HG02973 (cell line): Measurements from ENCODE around the gene EYA4.

Experiments used
- ATAC-seq: cut with Tn5 transposase; IDR thresholded peaks from one replicate; pipeline ENCODE4 v1.9.1; 2021; ENCODE audit warnings: moderate library complexity; ENCODE audit not compliant: unreplicated experiment

EYA4 gene

DNA sequence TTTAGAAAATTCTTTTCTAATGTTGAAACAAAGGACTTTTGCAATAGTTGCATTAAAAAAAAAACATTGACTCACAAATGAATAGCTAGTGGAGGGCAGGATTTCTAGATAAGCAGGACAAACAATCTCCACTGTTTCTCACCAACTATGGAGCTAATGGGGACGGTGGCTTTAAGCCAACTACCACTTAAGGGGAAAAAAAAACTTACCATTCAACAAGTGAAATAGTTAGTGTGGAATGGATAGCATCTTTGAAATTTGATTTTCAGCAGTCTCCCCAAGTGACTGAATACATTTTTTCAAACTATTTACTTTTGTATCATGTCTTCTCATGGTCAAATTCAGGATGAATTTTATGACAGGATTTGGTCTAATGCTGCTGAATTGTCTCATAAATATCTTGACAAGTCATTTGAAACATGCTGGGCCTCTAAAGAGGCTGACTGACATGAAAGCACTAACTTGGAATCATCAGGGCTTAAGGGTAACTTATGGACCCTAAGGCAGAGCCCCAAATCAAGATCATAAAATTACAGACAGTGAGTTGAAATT, 100.5 kb downstream of the EYA4 start:
- ATAC-seq = no peak

GRCh38 chr6:133343220-133343619, 102.1 kb downstream of the EYA4 start:
- ATAC-seq = no peak

- ATAC-seq = no peak
Measured at GRCh38 chr6:133348846-133349245, 107.7 kb downstream of the EYA4 start.

- ATAC-seq = no peak
Measured at GRCh38 chr6:133350928-133351327, 109.8 kb downstream of the EYA4 start.

DNA sequence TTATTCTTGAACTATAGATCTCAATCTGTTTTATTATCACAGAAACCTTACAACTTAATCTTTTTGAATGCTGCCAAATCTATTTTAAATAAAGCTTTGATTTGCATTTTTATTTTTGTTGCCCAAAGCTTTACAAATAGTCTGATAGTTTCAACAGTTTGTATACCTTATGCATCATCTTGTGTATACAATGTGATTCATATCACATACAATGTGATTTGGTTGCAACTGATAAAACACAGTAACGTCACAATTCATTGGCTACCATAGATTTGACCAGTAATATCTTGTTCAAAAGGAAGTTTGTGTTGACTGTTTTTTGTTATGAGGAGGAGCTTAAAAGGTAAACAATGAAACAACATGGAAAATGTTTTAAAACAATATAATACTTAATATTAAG, 110.9 kb downstream of the EYA4 start:
- ATAC-seq = no peak

DNA sequence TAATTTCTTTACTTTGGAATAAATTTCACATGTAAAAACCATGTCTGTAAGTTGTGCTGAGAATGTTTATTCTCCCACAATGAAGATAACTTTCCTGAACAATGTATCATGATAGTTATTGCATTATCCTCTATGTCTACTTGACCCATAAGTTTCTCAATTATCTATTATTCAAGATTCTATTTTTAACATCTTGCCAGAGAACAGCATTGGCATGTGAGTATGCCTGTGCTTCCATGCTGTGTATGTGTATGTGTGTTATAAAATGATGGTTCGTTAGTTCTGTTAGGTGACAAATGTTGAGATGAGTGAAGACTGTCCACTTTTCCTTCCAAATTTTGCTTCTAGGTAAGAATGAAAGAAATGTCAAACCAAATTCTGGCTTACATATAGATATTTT, 111.9 kb downstream of the EYA4 start:
- no peak for ATAC-seq

- ATAC-seq = no peak
Measured at GRCh38 chr6:133355922-133356321, 114.8 kb downstream of the EYA4 start.

- ATAC-seq = no peak
Measured at GRCh38 chr6:133358574-133359150, 117.5 kb downstream of the EYA4 start.

DNA sequence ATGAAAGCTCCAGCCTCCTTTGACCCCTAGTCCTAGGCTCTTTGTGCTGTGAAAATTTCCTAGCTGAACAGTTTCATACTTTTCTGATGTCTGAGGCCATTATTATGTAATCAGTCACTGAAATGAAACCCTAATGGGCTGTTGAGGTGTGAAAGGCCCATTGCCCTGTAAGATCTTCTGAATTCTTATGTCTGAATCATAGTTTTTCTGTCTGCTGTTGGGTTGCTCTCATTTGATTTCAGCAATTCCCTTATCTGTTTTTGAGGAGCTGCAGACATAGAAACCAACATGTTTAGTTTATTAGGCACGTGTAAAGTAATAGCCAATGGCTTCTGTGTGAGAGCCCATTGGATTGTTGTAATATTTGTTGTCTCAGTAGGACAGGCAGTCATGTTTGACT, 118.1 kb downstream of the EYA4 start:
- no peak for ATAC-seq

- no peak for ATAC-seq
Measured at GRCh38 chr6:133359760-133360159, 118.6 kb downstream of the EYA4 start.

- no peak for ATAC-seq
Measured at GRCh38 chr6:133360194-133360593, 119.0 kb downstream of the EYA4 start.

GRCh38 chr6:133362813-133363212, 121.7 kb downstream of the EYA4 start:
- no peak for ATAC-seq

GRCh38 chr6:133368664-133369063, 127.5 kb downstream of the EYA4 start:
- ATAC-seq = no peak

DNA sequence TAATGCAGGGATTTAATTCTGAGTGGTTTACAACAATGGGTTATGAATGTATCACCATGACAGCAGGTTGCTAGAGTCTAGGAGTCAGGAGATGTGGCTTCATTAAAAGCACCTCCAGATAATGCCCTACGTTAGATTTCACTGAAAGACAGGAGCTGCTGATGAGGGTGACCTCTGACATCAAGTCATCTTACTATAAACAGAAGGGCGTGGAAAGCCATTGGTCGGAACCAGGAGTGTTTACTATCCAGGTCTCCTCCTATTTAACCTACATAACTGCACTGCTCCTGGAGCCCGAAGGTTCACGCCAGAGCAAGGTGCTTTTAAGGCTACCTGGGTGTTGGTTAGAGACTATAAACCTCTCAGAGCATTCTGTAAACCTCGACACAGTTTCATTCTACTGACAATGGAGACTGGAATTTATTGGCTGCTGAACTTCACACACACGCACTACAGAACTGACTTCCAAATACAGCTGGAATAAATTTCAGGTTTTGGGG, 128.7 kb downstream of the EYA4 start:
- ATAC-seq = no peak

- no peak for ATAC-seq
Measured at GRCh38 chr6:133376743-133377142, 135.6 kb downstream of the EYA4 start.

DNA sequence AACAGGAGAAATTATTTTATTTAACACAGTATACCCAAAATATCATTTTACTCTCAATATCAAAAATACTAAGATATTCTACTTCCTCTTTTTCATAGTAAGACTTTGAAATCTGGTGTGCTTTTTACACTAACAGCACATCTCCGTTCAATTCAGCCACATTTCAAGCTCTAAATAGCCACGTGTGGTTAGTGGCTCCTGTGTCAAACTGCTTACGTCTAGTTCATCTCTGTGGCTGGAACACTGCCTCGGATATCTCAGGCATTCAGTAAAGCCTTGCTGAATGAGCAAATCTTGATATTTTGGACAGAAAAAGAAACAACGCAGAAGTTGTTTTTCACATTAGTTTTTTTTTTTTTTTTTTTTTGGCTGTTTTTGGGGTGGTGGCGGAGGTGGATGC, 136.1 kb downstream of the EYA4 start:
- no peak for ATAC-seq

GRCh38 chr6:133380047-133380446, 138.9 kb downstream of the EYA4 start:
- no peak for ATAC-seq

DNA sequence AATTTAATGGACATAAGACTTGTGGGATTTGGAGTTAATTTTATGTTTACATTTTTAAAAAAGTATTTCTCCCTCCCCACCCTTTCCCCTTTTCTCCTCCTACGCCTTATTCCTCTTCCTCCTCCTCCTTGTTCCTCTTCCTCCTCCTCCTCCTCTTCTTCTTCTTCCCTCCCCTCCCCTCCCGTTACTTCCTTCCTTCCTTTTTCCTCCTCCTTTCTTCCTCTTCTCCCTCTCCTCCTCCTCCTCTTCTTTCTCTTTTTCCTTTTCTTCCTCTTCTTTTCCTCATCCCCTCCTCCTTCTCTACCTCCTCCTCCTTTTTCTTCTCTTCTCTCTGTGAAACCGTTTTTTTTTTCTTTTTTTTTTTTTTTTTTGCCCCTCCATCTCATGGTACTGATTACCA, 139.6 kb downstream of the EYA4 start:
- no peak for ATAC-seq

- no peak for ATAC-seq
Measured at GRCh38 chr6:133388731-133389130, 147.6 kb downstream of the EYA4 start.

DNA sequence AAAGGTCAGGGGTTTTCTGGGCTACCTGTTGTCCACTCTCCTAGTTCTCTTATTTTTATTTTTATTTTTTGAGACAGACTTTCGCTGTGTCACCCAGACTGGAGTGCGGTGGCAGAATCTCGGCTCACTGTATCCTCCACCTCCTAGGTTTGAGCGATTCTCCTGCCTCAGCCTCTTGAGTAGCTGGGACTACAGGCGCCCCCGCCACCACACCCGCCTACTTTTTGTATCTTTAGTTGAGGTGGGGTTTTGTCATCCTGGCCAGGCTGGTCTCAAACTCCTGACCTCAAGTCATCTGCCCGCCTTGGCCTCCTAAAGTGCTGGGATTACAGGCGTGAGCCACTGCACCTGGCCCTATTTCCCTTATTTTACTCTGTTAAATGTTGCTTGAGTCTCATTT, 149.0 kb downstream of the EYA4 start:
- no peak for ATAC-seq

GRCh38 chr6:133392015-133392414, 150.9 kb downstream of the EYA4 start:
- ATAC-seq = no peak

DNA sequence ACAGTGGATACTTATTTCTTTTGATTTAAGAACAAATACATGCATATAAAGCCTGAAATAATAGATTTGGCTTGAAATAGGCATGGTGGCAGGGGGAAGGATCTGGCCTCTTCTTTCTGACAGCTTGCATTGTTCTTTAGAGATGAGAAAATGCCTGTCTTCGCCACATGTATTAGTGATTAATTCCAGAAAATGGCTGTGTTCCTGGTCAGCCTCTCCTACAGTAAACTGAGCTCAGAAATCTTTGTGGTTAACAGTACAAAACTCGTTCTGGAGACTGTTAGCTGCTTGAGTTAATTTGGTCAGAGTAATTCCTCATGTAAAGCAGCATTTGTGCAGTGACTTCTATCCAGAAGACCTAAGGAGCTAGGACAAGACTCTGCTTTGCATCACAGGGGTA, 151.5 kb downstream of the EYA4 start:
- no peak for ATAC-seq

DNA sequence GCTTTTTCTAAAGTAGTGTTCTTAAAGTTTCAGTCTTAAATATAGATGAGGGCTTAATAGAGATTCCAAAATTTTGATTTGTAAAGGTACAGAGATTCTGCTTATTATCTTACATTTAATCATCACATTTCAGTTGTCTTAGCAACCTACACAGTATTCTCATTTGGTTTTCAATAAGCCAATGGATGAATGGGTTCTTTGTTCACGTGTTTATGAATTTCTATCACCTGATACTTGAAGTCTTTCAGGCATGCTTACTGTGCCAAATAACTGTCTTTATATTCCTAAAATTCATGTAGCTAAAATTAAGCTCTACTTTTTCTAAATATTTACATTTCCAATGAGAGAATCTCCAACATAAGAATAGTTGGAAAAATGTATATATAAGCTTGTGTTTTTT, 152.7 kb downstream of the EYA4 start:
- ATAC-seq = no peak
